ENCODE data around the gene CATSPERD. TPM values are rescaled to one million over a fixed set of nuclear protein-coding genes. Genes with fewer than 3 reads are reported as not detected.

CATSPERD gene
- total RNA-seq, 1 experiment from 2014 or later: not detected

DNA sequence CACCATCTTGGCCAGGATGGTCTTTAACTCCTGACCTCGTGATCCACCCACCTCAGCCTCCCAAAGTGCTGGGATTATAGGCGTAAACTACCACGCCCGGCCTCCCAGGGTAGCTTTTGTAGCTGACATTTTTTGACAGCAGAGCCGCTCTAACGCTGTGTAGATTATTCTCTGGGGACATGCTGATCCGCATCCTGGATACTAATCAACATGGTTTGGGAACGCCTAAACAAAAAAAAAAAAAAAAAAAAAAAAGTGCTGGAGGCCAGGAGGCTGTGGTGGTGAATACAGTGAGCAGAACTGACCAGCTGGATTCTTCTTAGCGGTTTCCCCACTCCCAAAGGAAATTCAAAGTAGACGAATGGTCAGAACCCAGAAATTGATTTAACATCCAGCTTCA lies 5.6 kb upstream of the CATSPERD start:
- Histone ChIP-seq H3K27ac (ENCODE audit: insufficient read length, low read depth, low read length) (no peak overlapping the region), H4K8ac (replicated peaks; ENCODE audit: insufficient read length, low read depth, low read length) (no peak overlapping the region), H4K91ac (ENCODE audit: insufficient read length, low read depth, low read length) (no peak overlapping the region), H4K20me1 (ENCODE audit: control insufficient read depth, insufficient read depth, insufficient read length) (no peaks in the 10 kb centered on the region), H3K9me3 (ENCODE audit: control insufficient read depth, low read depth, low read length) (no peaks in the 10 kb centered on the region), H2BK15ac (ENCODE audit: low read depth, low read length) (no peak overlapping the region), H3K4me2 (ENCODE audit: insufficient read depth, insufficient read length, low read length) (no peak overlapping the region), H2AFZ (ENCODE audit: low read length) (no peak overlapping the region), H4K5ac (ENCODE audit: insufficient read length, low read depth, low read length) (no peak overlapping the region), H3K23ac (ENCODE audit: insufficient read length, low read depth, low read length) (no peak overlapping the region), H3T11ph (ENCODE audit: low read length) (no peak overlapping the region), H3K4me1 (ENCODE audit: insufficient read depth, low read length) (no peaks in the 10 kb centered on the region), H2BK5ac (ENCODE audit: insufficient read length, low read length) (no peak overlapping the region), H3K79me2 (ENCODE audit: insufficient read depth, low read length) (peaks cover 31% of the 10 kb centered on the region), H2BK12ac (ENCODE audit: insufficient read length, low read depth, low read length) (no peak overlapping the region), H3K18ac (ENCODE audit: insufficient read length, low read depth, low read length) (no peak overlapping the region), H3K9ac (ENCODE audit: extremely low read depth, insufficient read length, low read length) (no peak overlapping the region), H3K27me3 (ENCODE audit: insufficient read depth, low read length) (no peaks in the 10 kb centered on the region), H3K79me1 (ENCODE audit: insufficient read depth, low read depth, low read length, poor library complexity, severe bottlenecking) (peaks cover 4% of the 10 kb centered on the region), H2BK120ac (ENCODE audit: low read depth, low read length, poor library complexity, severe bottlenecking) (no peak overlapping the region), H3K23me2 (ENCODE audit: insufficient read length, low read depth, low read length, poor library complexity, severe bottlenecking) (peaks cover 12% of the 10 kb centered on the region), H2BK20ac (ENCODE audit: low read depth, low read length, poor library complexity, severe bottlenecking) (no peak overlapping the region), H2AK5ac (ENCODE audit: insufficient read length, low read length) (no peak overlapping the region), H3K14ac (ENCODE audit: insufficient read depth, low read length) (no peak overlapping the region), H3K56ac (ENCODE audit: insufficient read length, low read depth, low read length) (no peak overlapping the region), H3K4ac (ENCODE audit: low read depth, low read length) (no peak overlapping the region)
- Mint-ChIP-seq H3K4me1 (peaks cover 16 to 18% of the 10 kb centered on the region in 2 experiments), H3K27ac (no peak overlapping the region), H3K27me3 (ENCODE audit: low read depth) (no peaks in the 10 kb centered on the region), H3K9me3 (no peaks in the 10 kb centered on the region; a peak in 1 of 5 replicates), H3K4me3 (no peak overlapping the region), H3K36me3 (ENCODE audit: insufficient read depth in 1 of 3, low read depth in 3 of 3) (peaks cover 35 to 67% (median 56%) of the 10 kb centered on the region in 3 experiments)
- no peak for DNase-seq
- WGBS (ENCODE audit: extremely low coverage, insufficient read length, low lambda C conversion rate): no CpG with 5 or more reads among the region's 10 CpGs
- TF ChIP-seq, protein P1, sequence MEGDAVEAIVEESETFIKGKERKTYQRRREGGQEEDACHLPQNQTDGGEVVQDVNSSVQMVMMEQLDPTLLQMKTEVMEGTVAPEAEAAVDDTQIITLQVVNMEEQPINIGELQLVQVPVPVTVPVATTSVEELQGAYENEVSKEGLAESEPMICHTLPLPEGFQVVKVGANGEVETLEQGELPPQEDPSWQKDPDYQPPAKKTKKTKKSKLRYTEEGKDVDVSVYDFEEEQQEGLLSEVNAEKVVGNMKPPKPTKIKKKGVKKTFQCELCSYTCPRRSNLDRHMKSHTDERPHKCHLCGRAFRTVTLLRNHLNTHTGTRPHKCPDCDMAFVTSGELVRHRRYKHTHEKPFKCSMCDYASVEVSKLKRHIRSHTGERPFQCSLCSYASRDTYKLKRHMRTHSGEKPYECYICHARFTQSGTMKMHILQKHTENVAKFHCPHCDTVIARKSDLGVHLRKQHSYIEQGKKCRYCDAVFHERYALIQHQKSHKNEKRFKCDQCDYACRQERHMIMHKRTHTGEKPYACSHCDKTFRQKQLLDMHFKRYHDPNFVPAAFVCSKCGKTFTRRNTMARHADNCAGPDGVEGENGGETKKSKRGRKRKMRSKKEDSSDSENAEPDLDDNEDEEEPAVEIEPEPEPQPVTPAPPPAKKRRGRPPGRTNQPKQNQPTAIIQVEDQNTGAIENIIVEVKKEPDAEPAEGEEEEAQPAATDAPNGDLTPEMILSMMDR (conservative IDR thresholded peaks at IDR 0.05): no peak

All from H9 (cell line).